ENCODE data around the gene DOCK2. TPM values are rescaled to one million over a fixed set of nuclear protein-coding genes. Genes with fewer than 3 reads are reported as not detected.

DOCK2 gene
- total RNA-seq, 1 donor from 2014 or later: 4.2 TPM

DNA sequence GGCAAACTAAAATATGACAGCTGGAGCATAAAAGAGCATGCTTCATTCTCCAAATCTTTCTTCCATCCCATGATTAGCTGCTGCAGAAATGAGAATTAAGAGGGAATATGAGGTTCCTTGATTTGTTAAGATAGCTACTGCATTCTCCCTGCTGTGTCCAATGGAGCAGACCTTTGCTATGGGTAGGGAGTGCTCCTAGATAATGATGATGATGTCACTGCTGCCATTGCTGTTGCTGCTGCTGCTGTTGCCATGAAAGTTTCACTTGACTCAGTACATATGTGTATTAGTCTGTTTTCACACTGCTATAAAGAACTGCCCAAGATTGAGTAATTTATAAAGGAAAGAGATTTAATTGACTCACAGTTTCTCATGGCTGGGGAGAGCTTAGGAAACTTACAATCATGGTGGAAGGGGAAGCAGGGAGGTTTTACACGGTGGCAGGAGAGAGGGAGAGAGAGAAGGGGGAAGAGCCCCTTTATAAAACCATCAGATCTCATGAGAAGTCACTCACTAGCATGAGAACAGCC lies 214.3 kb downstream of the DOCK2 start:
- DNase-seq: no peak
- intact Hi-C loops (cut with micrococcal nuclease): no loop called here
- Histone ChIP-seq H3K36me3 (peaks cover 6% of the 10 kb centered on the region), H3K4me1 (no peaks in the 10 kb centered on the region), H3K9me3 (replicated peaks) (peaks cover 34% of the 10 kb centered on the region), H3K4me3 (no peak overlapping the region), H3K27ac (replicated peaks) (no peak overlapping the region), H3K27me3 (ENCODE audit: low read depth) (no peaks in the 10 kb centered on the region)
- TF ChIP-seq, protein P1, sequence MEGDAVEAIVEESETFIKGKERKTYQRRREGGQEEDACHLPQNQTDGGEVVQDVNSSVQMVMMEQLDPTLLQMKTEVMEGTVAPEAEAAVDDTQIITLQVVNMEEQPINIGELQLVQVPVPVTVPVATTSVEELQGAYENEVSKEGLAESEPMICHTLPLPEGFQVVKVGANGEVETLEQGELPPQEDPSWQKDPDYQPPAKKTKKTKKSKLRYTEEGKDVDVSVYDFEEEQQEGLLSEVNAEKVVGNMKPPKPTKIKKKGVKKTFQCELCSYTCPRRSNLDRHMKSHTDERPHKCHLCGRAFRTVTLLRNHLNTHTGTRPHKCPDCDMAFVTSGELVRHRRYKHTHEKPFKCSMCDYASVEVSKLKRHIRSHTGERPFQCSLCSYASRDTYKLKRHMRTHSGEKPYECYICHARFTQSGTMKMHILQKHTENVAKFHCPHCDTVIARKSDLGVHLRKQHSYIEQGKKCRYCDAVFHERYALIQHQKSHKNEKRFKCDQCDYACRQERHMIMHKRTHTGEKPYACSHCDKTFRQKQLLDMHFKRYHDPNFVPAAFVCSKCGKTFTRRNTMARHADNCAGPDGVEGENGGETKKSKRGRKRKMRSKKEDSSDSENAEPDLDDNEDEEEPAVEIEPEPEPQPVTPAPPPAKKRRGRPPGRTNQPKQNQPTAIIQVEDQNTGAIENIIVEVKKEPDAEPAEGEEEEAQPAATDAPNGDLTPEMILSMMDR (IDR thresholded peaks at IDR 0.05; ENCODE audit: borderline replicate concordance): no peak

DNA sequence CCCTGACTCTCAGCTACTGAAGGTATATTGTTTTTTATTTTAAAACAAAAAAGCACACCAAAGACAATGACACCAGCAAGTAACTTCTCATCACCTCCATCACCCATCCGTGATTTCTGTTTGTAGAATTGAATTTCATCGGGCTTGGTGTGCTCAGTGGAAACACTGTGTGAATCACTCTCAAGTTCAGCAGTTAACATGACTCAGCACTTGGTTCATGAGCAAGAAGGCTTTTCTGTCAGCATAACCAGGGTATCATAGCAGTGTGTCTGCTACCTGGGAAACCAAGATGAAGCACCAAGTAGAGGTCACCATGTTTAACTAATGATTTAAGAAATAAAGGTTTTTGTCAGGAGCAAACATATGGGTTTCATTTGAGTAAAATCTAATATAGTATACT lies 219.5 kb downstream of the DOCK2 start:
- H3K27ac ChIP-seq (replicated peaks): no peak overlapping the region
- DNase-seq: no peak
- peaks cover 9% of the 10 kb centered on the region for H3K9me3 ChIP-seq (replicated peaks)
- H3K27me3 ChIP-seq (ENCODE audit: low read depth): peaks cover 7% of the 10 kb centered on the region
- no peaks in the 10 kb centered on the region for H3K36me3 ChIP-seq
- TF ChIP-seq, protein P1 (IDR thresholded peaks at IDR 0.05; ENCODE audit: borderline replicate concordance): no peak
- H3K4me3 ChIP-seq: no peak overlapping the region
- intact Hi-C loops (cut with micrococcal nuclease): no loop called here
- H3K4me1 ChIP-seq: no peaks in the 10 kb centered on the region

DNA sequence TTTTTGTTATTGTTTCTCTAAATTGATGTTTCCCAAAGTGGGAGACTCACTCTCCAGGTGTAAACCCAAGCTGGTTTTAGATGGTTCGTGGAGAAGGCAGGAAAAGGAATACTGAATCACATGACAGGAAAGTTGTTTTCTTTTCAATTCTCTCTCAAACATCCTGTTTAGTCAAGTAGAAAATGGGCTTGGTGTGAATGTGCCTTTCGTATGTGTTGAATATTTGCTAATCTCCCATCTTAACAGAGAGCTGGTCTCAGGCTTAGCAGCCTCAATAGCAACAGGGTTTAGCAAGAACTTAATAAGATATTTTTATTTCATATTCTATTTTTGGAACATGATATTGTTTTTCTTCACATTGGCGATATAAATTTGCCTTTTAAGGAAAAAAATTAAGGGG lies 223.5 kb downstream of the DOCK2 start:
- TF ChIP-seq, protein P1 (IDR thresholded peaks at IDR 0.05; ENCODE audit: borderline replicate concordance): no peak
- no peak for DNase-seq
- Histone ChIP-seq H3K36me3 (no peaks in the 10 kb centered on the region), H3K9me3 (replicated peaks) (no peaks in the 10 kb centered on the region), H3K4me3 (no peak overlapping the region), H3K27ac (replicated peaks) (no peak overlapping the region), H3K4me1 (no peaks in the 10 kb centered on the region), H3K27me3 (ENCODE audit: low read depth) (peaks cover 22% of the 10 kb centered on the region)
- intact Hi-C loops (cut with micrococcal nuclease): no loop called here

DNA sequence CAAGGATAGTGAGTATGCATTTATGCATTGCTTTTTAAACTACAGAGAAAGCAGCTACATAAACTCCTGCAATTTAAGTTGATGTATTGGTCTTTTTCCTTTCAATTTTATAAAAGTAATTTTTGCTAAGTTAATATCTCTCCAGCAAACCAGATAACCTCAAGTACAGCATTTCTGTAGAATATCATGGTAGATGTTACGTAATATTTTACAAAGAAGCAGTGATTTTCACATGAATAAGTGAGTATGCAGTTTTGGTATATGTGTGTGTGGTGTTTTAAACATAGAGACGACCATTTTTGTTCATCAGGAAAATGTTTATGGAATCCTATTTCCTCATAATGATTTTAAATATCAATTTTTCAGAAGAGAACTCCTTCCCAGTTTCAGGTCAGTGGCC lies 224.4 kb downstream of the DOCK2 start:
- H3K9me3 ChIP-seq (replicated peaks): no peaks in the 10 kb centered on the region
- TF ChIP-seq, protein P1 (IDR thresholded peaks at IDR 0.05; ENCODE audit: borderline replicate concordance): no peak
- no peaks in the 10 kb centered on the region for H3K36me3 ChIP-seq
- no peak overlapping the region for H3K27ac ChIP-seq (replicated peaks)
- DNase-seq: no peak
- H3K27me3 ChIP-seq (ENCODE audit: low read depth): peaks cover 22% of the 10 kb centered on the region
- no peaks in the 10 kb centered on the region for H3K4me1 ChIP-seq
- H3K4me3 ChIP-seq: no peak overlapping the region
- intact Hi-C loops (cut with micrococcal nuclease): no loop called here

DNA sequence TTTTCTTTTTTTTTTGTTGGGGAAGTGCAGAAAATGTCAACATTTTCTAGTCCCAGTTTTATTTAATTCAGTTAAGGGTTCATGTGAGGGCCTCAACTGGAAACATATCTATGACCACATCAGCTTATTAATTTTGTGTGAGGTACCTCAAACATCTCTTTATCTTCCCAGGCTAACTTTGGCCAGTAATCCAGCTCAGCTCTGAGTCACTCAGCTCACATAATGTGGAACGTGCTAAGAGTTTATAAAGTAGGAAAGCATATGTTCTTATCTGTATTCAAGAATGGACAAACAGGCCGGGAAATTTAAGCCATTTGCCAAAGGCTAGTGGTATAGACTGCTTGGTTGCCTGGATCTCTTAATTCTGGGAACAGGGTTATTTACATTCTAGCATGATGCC lies 224.9 kb downstream of the DOCK2 start:
- no peaks in the 10 kb centered on the region for H3K4me1 ChIP-seq
- intact Hi-C loops (cut with micrococcal nuclease): no loop called here
- TF ChIP-seq, protein P1 (IDR thresholded peaks at IDR 0.05; ENCODE audit: borderline replicate concordance): no peak
- H3K27ac ChIP-seq (replicated peaks): no peak overlapping the region
- no peak overlapping the region for H3K4me3 ChIP-seq
- H3K9me3 ChIP-seq (replicated peaks): no peaks in the 10 kb centered on the region
- H3K27me3 ChIP-seq (ENCODE audit: low read depth): peaks cover 22% of the 10 kb centered on the region
- H3K36me3 ChIP-seq: no peaks in the 10 kb centered on the region
- no peak for DNase-seq

Measured in left ventricle myocardium inferior (tissue), 1 donor.